HepG2 (cell line): ENCODE measurements around the gene ZNF860.

Experiments used
- AHR ChIP-seq: IDR thresholded peaks from 2 replicates; pipeline ENCODE4 v1.6.1; 2018; ENCODE audit warnings: missing genetic modification reagents, missing compliant biosample characterization
- CAMTA2 ChIP-seq: sonication (generic); formaldehyde crosslinking; IDR thresholded peaks from 2 replicates; pipeline ENCODE4 v1.4.0; 2020; ENCODE audit warnings: mild to moderate bottlenecking, missing genetic modification reagents, borderline replicate concordance
- FOSL1 ChIP-seq: sonication (generic); formaldehyde crosslinking; IDR thresholded peaks from 2 replicates; pipeline ENCODE4 v1.9.0; 2021; ENCODE audit warnings: missing genetic modification reagents, borderline replicate concordance
- FOXO1 ChIP-seq: sonication (generic); formaldehyde crosslinking; IDR thresholded peaks from 2 replicates; pipeline ENCODE4 v1.4.0; 2020; ENCODE audit warnings: missing genetic modification reagents
- KDM5B ChIP-seq: sonication (generic); formaldehyde crosslinking; IDR thresholded peaks from 2 replicates; pipeline ENCODE4 v1.4.0; 2020; ENCODE audit warnings: missing genetic modification reagents, mild to moderate bottlenecking, borderline replicate concordance
- KLF9 ChIP-seq: IDR thresholded peaks from 2 replicates; pipeline ENCODE4 v1.6.1; 2016; ENCODE audit warnings: low read depth
- POLR2A ChIP-seq, 2 experiments: IDR thresholded peaks; 2 replicates each; pipeline ENCODE4 v1.6.1; 2011; ENCODE audit warnings: low read depth in 2 of 2, low read length in 2 of 2, mild to moderate bottlenecking in 1 of 2, moderate library complexity in 1 of 2; ENCODE audit not compliant: insufficient read depth in 1 of 2
- POLR2AphosphoS5 ChIP-seq: IDR thresholded peaks from 2 replicates; pipeline ENCODE4 v1.6.1; 2012; ENCODE audit warnings: low read depth, low read length
- RAD21 ChIP-seq: fragments of 450-650 bp; formaldehyde crosslinking; IDR thresholded peaks from 2 replicates; pipeline ENCODE4 v1.5.0; 2020; ENCODE audit warnings: mild to moderate bottlenecking
- SKI ChIP-seq: fragments of 450-650 bp; IDR thresholded peaks from one replicate; pipeline ENCODE4 v1.6.1; 2018; ENCODE audit warnings: mild to moderate bottlenecking; ENCODE audit not compliant: partially characterized antibody
- ZNF83 ChIP-seq: sonication (generic); formaldehyde crosslinking; IDR thresholded peaks from 2 replicates; pipeline ENCODE4 v1.4.0; 2020; ENCODE audit warnings: missing genetic modification reagents, mild to moderate bottlenecking, borderline replicate concordance
- TF ChIP-seq, protein P1 (sequence below): sonication (generic); formaldehyde crosslinking; IDR thresholded peaks from 2 replicates; pipeline ENCODE4 v1.8.1; 2023; ENCODE audit warnings: mild to moderate bottlenecking, inconsistent platforms, moderate library complexity, missing genetic modification reagents, borderline replicate concordance
- TF ChIP-seq, protein P2 (sequence below): sonication (generic); formaldehyde crosslinking; IDR thresholded peaks from 2 replicates; pipeline ENCODE4 v1.4.0; 2020; ENCODE audit warnings: missing genetic modification reagents
- TF ChIP-seq, protein P3 (sequence below): sonication (generic); formaldehyde crosslinking; IDR thresholded peaks from 2 replicates; pipeline ENCODE4 v1.8.0; 2022; ENCODE audit warnings: missing genetic modification reagents, mild to moderate bottlenecking, borderline replicate concordance

DNA sequence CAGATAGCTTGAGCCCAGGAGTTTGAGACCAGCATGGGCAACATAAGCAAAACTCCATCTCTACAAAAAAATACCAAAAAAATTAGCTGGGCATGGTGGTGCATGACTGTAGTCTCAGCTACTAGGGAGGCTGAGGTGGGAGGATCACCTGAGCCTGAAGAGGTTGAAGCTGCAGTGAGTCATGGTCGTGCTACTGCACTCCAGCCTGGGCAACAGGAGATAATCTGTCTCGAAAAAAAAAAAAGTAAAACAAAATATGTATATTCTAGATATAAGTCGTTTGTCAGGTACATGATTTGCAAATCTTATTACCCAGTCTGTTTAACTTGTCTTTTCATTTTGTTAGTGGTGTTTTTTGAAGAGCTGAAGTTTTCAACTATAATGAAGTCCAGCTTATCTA is 40.2 kb downstream of the ZNF860 start:
- TF ChIP-seq RAD21 (CRISPR knock-in tag) (no peak), SKI (no peak), POLR2A (IDR thresholded peaks at IDR 0.05; ENCODE audit: insufficient read depth in 1 of 2, low read depth in 2 of 2, low read length in 2 of 2) (no peak), CAMTA2 (CRISPR knock-in tag) (no peak), KDM5B (CRISPR knock-in tag) (no peak), FOXO1 (CRISPR knock-in tag) (no peak), FOSL1 (no peak), KLF9 (CRISPR knock-in tag) (no peak), ZNF83 (no peak), AHR (CRISPR knock-in tag) (no peak), POLR2AphosphoS5 (no peak)
- TF ChIP-seq, protein P1, sequence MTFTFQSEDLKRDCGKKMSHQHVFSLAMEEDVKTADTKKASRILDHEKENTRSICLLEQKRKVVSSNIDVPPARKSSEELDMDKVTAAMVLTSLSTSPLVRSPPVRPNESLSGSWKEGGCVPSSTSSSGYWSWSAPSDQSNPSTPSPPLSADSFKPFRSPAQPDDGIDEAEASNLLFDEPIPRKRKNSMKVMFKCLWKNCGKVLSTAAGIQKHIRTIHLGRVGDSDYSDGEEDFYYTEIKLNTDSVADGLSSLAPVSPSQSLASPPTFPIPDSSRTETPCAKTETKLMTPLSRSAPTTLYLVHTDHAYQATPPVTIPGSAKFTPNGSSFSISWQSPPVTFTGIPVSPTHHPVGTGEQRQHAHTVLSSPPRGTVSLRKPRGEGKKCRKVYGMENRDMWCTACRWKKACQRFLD, result no peak
- TF ChIP-seq, protein P2, sequence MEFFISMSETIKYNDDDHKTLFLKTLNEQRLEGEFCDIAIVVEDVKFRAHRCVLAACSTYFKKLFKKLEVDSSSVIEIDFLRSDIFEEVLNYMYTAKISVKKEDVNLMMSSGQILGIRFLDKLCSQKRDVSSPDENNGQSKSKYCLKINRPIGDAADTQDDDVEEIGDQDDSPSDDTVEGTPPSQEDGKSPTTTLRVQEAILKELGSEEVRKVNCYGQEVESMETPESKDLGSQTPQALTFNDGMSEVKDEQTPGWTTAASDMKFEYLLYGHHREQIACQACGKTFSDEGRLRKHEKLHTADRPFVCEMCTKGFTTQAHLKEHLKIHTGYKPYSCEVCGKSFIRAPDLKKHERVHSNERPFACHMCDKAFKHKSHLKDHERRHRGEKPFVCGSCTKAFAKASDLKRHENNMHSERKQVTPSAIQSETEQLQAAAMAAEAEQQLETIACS (CRISPR knock-in tag), result no peak
- TF ChIP-seq, protein P3, sequence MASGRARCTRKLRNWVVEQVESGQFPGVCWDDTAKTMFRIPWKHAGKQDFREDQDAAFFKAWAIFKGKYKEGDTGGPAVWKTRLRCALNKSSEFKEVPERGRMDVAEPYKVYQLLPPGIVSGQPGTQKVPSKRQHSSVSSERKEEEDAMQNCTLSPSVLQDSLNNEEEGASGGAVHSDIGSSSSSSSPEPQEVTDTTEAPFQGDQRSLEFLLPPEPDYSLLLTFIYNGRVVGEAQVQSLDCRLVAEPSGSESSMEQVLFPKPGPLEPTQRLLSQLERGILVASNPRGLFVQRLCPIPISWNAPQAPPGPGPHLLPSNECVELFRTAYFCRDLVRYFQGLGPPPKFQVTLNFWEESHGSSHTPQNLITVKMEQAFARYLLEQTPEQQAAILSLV (CRISPR knock-in tag), result no peak
